Dendritic cell treated with granulocyte-macrophage colony-stimulating factor and Interleukin-4, amounts not matched to agents 40 ng/mL and 50 ng/mL, for 4 days (primary cell): ENCODE results near the gene TOPBP1.
"Not testable (repeated sequence)": the region's sequence is repeated elsewhere in the genome, so short reads cannot be mapped to it uniquely, and the experiment has no call there.

Experiments
- H3K27ac Mint-ChIP-seq: one replicate; pipeline ENCODE4 v1.8.0; 2022; ENCODE audit warnings: mild to moderate bottlenecking, mixed read lengths
- H3K27me3 Mint-ChIP-seq: one replicate; pipeline ENCODE4 v1.8.0; 2022; ENCODE audit warnings: mild to moderate bottlenecking, mixed read lengths
- H3K36me3 Mint-ChIP-seq: one replicate; pipeline ENCODE4 v1.8.0; 2022; ENCODE audit warnings: low read depth, mixed read lengths
- H3K4me1 Mint-ChIP-seq: one replicate; pipeline ENCODE4 v1.8.0; 2022; ENCODE audit warnings: low read depth, mixed read lengths
- H3K4me3 Mint-ChIP-seq: one replicate; pipeline ENCODE4 v1.8.0; 2022; ENCODE audit warnings: mild to moderate bottlenecking, moderate library complexity, mixed read lengths
- H3K9me3 Mint-ChIP-seq: one replicate; pipeline ENCODE4 v1.8.0; 2022; ENCODE audit warnings: mixed read lengths
- intact Hi-C: fragments of 100-400 bp; cut with micrococcal nuclease; formaldehyde crosslinking; loops from one replicate; pipeline ENCODE4 v1.15.0; 2022

Gene TOPBP1

DNA sequence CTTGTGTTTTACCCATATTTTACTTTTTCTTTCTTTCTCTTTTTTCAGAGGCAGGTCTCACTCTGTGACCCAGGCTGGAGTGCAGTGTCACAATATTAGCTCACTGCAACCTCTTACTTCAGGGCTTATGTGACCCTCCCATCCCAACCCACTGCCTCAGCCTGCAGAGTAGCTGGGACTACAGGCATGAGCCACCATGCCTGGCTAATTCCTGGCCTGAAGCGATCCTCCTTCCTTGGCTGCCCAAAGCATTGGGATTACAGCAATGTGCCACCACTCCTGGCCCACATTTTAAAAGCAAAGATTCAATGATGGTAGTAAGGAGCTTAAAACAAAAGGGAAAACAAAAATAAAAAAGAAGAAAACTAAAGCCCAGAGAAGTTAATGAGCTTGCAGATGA is 99.4 kb downstream of the TOPBP1 start:
- Mint-ChIP-seq H3K4me1 (peaks cover 17% of the 10 kb centered on the region), H3K27me3 (no peaks in the 10 kb centered on the region), H3K36me3 (no peaks in the 10 kb centered on the region), H3K4me3 (no peak overlapping the region), H3K27ac (no peak overlapping the region), H3K9me3 (no peaks in the 10 kb centered on the region)
- intact Hi-C loops: loop anchor here (5.0 kb wide), 1 partner anchor 35 kb away; no protein-coding TSS in a partner anchor

DNA sequence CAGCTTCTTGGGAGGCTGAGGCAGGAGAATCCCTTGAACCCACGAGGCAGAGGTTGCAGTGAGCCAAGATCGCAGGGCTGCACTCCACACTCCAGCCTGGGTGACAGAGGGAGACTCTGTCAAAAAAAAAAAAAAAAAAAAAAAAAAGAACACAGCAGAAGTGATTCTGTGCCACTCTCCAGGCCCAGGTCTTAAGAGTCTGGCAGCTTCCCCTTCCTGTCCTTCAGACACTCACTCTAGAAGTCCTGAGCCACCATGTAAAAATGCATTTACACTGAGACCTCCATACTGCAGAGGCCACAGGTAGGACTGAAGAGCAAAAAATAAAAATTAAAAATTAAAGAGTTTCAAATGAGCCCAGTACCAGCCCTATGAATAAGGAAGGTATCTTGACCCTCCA is 100.1 kb downstream of the TOPBP1 start:
- no peak overlapping the region for H3K27ac Mint-ChIP-seq
- no peaks in the 10 kb centered on the region for H3K36me3 Mint-ChIP-seq
- H3K4me3 Mint-ChIP-seq: no peak overlapping the region
- intact Hi-C loops: loop anchor here (5.0 kb wide), 1 partner anchor 34 kb away; no protein-coding TSS in a partner anchor
- no peaks in the 10 kb centered on the region for H3K27me3 Mint-ChIP-seq
- H3K9me3 Mint-ChIP-seq: no peaks in the 10 kb centered on the region
- peaks cover 10% of the 10 kb centered on the region for H3K4me1 Mint-ChIP-seq

DNA sequence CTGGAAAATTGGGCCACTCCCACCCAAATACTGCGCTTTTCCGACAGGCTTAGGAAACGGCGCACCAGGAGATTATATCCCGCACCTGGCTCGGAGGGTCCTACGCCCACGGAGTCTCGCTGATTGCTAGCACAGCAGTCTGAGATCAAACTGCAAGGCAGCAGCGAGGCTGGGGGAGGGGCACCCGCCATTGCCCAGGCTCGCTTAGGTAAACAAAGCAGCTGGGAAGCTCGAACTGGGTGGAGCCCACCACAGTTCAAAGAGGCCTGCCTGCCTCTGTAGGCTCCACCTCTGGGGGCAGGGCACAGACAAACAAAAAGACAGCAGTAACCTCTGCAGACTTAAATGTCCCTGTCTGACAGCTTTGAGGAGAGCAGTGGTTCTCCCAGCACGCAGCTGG is 110.2 kb downstream of the TOPBP1 start:
- H3K27me3 Mint-ChIP-seq, H3K36me3 Mint-ChIP-seq, H3K4me3 Mint-ChIP-seq, intact Hi-C loops, H3K27ac Mint-ChIP-seq, H3K9me3 Mint-ChIP-seq: not testable (repeated sequence)
- H3K4me1 Mint-ChIP-seq: peaks cover 20% of the 10 kb centered on the region
